PC-9 (cell line): ENCODE measurements around the gene TUT4.

Source experiments
- EZH2 ChIP-seq: fragments of 200-600 bp; sonication (generic); IDR thresholded peaks from 2 replicates; pipeline ENCODE4 v1.8.0; 2017; ENCODE audit warnings: antibody characterized with exemption, low read depth
- TF ChIP-seq, protein P1 (sequence below): fragments of 200-600 bp; sonication (generic); conservative IDR thresholded peaks from 2 replicates; pipeline ENCODE4 v1.6.1; 2017; ENCODE audit warnings: mixed run types, antibody characterized with exemption, mild to moderate bottlenecking, moderate library complexity

DNA sequence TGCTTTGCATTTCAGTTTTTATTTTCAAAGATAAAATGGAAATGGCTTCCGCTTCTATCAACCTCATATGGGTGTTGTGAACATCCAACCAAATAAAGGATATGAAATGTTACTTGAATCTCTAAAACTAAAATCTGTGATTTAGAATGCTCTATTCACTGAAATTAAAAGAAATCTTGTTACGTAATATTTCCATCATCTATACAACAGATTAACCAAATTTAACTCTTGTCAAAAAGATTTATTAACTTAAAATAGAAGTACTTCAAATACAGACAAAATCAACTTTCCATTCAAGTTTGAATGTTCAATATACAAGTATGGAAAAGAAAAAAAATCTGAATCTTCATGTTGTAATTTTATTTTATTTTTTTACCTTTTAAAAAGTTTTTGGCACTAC, 129.8 kb downstream of the TUT4 start:
- TF ChIP-seq, protein P1, sequence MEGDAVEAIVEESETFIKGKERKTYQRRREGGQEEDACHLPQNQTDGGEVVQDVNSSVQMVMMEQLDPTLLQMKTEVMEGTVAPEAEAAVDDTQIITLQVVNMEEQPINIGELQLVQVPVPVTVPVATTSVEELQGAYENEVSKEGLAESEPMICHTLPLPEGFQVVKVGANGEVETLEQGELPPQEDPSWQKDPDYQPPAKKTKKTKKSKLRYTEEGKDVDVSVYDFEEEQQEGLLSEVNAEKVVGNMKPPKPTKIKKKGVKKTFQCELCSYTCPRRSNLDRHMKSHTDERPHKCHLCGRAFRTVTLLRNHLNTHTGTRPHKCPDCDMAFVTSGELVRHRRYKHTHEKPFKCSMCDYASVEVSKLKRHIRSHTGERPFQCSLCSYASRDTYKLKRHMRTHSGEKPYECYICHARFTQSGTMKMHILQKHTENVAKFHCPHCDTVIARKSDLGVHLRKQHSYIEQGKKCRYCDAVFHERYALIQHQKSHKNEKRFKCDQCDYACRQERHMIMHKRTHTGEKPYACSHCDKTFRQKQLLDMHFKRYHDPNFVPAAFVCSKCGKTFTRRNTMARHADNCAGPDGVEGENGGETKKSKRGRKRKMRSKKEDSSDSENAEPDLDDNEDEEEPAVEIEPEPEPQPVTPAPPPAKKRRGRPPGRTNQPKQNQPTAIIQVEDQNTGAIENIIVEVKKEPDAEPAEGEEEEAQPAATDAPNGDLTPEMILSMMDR = no peak
- no peak for TF ChIP-seq EZH2
